Measurements from ENCODE around the gene KCNK15.

KCNK15 gene

DNA sequence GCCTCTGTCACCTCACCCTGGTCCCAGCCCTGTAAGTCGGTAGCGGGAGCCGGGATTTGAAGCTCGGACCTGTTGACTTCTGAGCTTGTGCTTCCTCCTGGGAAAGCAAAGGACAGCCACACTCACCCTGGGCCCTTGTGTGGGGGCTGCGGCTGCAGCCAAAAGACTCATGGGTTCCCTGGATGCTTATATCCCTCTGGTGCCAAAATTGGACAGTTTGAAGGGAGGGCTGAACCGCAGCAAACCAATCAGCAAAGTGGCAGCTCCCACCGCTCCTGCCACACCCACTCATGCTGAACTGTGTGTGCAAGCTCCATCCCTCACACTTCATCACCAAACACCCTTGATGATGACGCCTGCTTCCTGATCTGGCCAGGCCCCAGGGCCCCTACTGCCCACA lies 34.4 kb upstream of the KCNK15 start:
- Histone ChIP-seq H3K27ac (peak overlapping the region; percentile 87 to 96), H3K4me1 (peaks cover 5 to 81% (median 38%) of the 10 kb centered on the region in 4 donors), H3K27me3 (no peaks in the 10 kb centered on the region), H3K9me3 (no peaks in the 10 kb centered on the region), H3K36me3 (no peaks in the 10 kb centered on the region), H3K4me3 (no peak overlapping the region)
- intact Hi-C loops (cut with DNase I; ENCODE audit: low total_unique reads), result no loop called here
- DNase-seq, result peak in 1 of 2 donors; percentile 68
- TF ChIP-seq, protein P1, sequence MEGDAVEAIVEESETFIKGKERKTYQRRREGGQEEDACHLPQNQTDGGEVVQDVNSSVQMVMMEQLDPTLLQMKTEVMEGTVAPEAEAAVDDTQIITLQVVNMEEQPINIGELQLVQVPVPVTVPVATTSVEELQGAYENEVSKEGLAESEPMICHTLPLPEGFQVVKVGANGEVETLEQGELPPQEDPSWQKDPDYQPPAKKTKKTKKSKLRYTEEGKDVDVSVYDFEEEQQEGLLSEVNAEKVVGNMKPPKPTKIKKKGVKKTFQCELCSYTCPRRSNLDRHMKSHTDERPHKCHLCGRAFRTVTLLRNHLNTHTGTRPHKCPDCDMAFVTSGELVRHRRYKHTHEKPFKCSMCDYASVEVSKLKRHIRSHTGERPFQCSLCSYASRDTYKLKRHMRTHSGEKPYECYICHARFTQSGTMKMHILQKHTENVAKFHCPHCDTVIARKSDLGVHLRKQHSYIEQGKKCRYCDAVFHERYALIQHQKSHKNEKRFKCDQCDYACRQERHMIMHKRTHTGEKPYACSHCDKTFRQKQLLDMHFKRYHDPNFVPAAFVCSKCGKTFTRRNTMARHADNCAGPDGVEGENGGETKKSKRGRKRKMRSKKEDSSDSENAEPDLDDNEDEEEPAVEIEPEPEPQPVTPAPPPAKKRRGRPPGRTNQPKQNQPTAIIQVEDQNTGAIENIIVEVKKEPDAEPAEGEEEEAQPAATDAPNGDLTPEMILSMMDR (IDR thresholded peaks at IDR 0.05), result no peak

DNA sequence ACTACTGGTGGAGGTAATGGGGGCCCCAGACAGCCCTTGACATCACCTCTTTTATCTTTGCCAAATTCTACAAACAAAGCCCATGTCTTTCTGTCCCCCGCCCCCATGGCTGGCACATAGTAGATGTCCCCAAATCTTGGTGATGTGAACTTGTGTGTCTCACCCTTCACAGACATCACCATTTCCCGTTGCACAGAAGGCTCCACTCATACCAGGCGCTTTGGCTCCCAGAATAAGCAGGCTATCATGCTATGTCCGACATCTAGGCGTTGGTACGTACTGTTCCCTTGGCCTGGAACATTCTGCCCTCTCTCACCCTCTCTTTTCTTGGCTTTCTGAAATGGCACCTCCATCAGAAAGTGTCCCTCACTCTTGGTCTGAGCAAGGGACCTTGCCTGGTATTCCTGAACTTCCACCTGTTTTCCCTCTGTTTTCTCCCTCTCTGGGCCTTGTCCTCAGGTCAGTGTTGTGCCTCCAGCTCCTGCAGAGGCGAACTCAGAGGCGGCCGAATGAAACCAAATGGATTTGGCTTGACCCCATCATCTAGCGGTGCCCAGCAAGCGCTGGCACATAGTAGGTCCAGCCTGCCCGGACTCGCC lies 31.5 kb upstream of the KCNK15 start:
- Histone ChIP-seq H3K4me1 (peaks cover 5 to 87% (median 53%) of the 10 kb centered on the region in 4 donors), H3K36me3 (peaks cover 0 to 13% (median 0%) of the 10 kb centered on the region in 3 donors), H3K27ac (peak overlapping the region; percentile 87 to 96), H3K9me3 (no peaks in the 10 kb centered on the region), H3K4me3 (peak overlapping the region; percentile 54), H3K27me3 (no peaks in the 10 kb centered on the region)
- DNase-seq, result peak; percentile 82 to 91
- intact Hi-C loops (cut with DNase I; ENCODE audit: low total_unique reads), result no loop called here
- TF ChIP-seq, protein P1 (IDR thresholded peaks at IDR 0.05), result no peak

DNA sequence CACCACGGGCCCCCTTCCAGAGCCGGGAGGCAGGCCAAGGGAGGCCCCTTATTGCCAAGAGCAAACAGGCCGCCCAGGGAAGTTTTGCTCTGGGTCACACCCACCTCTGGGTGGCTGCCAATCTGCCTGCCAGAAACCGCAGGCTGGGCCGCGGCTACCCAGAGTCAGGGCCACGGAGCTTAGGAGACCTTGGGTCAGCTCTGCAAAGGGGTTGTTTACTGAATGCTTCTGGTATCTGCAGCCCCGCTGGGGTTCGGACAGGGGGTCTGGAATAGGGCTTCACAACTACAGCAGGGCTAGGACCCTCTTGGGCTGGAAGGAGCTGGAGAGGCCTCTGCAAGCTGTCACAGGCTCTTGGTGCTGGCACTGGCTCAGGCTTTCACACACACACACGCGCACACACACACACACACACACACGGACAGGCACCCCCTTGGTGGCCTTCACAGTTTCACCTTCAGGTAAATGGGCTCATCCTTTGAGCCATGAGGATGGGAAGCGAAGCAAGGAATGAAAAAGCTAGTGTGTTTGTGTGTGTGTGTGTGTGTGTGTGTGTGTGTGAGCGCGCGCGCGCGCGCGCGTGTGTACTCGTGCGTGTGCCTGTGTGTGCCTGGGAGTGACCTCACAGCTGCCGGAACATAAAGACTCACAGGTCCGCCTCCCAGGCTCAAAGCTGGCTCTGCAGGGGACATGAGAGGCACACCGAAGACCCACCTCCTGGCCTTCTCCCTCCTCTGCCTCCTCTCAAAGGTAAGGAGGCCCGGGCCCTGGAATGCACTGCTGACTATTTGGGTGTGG lies 30.8 kb upstream of the KCNK15 start, which contains the start of gene CCN5:
Gene CCN5, plus strand, starts transcription at position 669 of the 798 bp plus-strand sequence. Its CDS starts 22 bp downstream, at position 691.
- intact Hi-C loops (cut with DNase I; ENCODE audit: low total_unique reads), result no loop called here
- Histone ChIP-seq H3K27ac (peak within 1 kb of the TSS; percentile 87 to 96), H3K4me3 (peak within 1 kb of the TSS; percentile 54), H3K27me3 (no peaks in the 10 kb centered on the region), H3K4me1 (peaks cover 5 to 94% (median 60%) of the 10 kb centered on the region in 4 donors), H3K36me3 (peaks cover 0 to 17% (median 0%) of the 10 kb centered on the region in 3 donors), H3K9me3 (no peaks in the 10 kb centered on the region)
- TF ChIP-seq, protein P1 (IDR thresholded peaks at IDR 0.05), result no peak
- peak; percentile 92 to 96 for DNase-seq

DNA sequence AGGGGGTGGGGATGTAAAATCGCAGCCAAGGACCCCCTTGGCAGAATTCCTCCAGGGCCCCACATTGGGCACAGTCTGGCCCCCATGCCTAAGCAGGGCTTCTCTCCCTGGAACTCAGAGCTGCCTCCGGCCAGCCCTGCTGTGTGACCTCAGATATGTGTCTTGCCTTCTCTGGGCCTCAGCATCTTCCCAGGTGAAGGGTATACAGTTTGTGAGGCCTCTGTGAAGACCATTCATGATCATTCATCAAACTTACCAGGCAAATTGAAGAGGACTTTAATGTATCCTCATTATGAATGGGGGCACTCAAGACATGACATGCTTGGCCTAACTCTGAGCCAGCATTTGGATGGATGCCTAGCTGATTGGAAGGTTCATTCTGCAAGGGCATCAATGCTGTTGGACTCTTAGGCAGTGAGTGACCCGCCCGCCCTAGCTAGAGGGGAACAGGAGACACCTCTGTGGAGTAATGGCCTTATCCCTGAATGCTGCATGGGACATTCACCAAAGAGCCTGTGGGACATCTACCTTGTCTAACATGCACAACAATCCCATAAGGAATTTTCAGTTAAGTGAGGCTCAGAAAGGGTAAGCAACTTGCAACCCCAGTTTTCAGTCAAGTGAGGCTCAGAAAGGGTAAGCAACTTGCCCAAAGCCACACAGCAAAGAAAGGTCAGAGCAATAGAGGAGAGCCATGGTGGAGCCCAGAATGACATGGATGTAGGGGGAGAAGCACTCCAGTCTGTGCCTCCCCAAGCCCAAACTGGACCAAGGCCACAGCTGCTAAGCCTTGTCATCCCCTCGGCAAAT lies 30.0 kb upstream of the KCNK15 start:
- Histone ChIP-seq H3K27ac (peak overlapping the region; percentile 87 to 96), H3K4me3 (peak overlapping the region; percentile 54), H3K4me1 (peaks cover 5 to 99% (median 67%) of the 10 kb centered on the region in 4 donors), H3K27me3 (no peaks in the 10 kb centered on the region), H3K36me3 (peaks cover 0 to 18% (median 0%) of the 10 kb centered on the region in 3 donors), H3K9me3 (no peaks in the 10 kb centered on the region)
- no peak for DNase-seq
- TF ChIP-seq, protein P1 (IDR thresholded peaks at IDR 0.05), result no peak
- intact Hi-C loops (cut with DNase I; ENCODE audit: low total_unique reads), result no loop called here

DNA sequence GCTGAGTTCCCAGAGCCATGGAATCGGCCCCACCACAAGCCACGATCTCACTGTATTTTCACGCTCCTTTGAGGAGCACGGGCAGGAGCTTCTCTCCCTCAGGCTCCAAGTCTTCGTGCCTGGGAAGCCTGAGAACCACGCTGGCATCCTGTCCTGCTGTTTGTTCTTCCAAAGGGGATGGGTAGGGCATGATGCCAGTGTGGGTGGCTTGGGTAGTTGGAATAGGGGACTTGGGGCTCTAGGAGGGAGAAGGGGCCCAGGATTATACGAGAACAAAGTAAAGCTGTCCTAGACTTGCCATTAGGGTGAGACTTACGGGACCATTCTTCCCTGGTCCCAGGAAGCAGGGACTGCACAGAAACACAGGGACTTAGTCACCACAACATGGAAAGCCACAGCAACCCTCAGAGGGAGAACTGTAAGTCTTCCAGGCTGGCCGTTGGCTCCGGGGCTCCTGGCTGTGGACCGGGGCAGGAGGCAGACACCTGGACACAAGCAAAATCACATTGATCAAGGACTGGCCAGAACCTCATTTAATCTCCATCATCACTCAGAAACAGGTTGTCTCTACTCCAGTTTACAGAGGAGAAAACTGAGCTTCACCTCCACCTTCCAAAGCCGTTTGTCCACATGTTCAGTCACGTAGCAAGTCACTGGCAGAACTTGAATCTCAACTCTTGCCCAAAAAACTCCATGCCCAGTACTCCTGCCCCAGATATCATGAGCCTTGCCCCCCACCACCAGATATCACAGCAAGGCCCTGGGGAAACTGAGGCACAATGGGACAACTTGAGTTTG lies 29.2 kb upstream of the KCNK15 start:
- H3K36me3 ChIP-seq, result peaks cover 0 to 18% (median 0%) of the 10 kb centered on the region in 3 donors
- peak overlapping the region; percentile 87 to 96 for H3K27ac ChIP-seq
- no peaks in the 10 kb centered on the region for H3K9me3 ChIP-seq
- TF ChIP-seq, protein P1 (IDR thresholded peaks at IDR 0.05), result no peak
- intact Hi-C loops (cut with DNase I; ENCODE audit: low total_unique reads), result no loop called here
- peak overlapping the region; percentile 54 for H3K4me3 ChIP-seq
- DNase-seq, result no peak
- H3K4me1 ChIP-seq, result peaks cover 5 to 98% (median 65%) of the 10 kb centered on the region in 4 donors
- no peaks in the 10 kb centered on the region for H3K27me3 ChIP-seq

Data from tibial artery (tissue), 4 donors.